ENCODE measurements around the gene SEM1. TPM values are rescaled to one million over a fixed set of nuclear protein-coding genes. Genes with fewer than 3 reads are reported as not detected.

The SEM1 gene
- total RNA-seq, 4 donors from 2014 or later: 9.7 to 52.8 (median 24.0) TPM

- 94 to 100% methylated on average over 1 of the region's 1 CpG for WGBS, 2 donors
- no peak overlapping the region for H3K4me3 ChIP-seq (ENCODE audit: low read depth, poor library complexity, severe bottlenecking)
- TF ChIP-seq CTCF (IDR thresholded peaks at IDR 0.05) (no peak), POLR2A (IDR thresholded peaks at IDR 0.05) (no peak)
- intact Hi-C loops (cut with DNase I; ENCODE audit: low total_unique reads): no loop called here
- DNase-seq (ENCODE audit: low spot score in 2 of 2): no peak
Observed at GRCh38 chr7:96689414-96689813, 20.2 kb downstream of the SEM1 start.

GRCh38 chr7:96686305-96686704 is 23.3 kb downstream of the SEM1 start:
- H3K4me3 ChIP-seq (ENCODE audit: low read depth, poor library complexity, severe bottlenecking): no peak overlapping the region
- TF ChIP-seq POLR2A (IDR thresholded peaks at IDR 0.05) (no peak), CTCF (IDR thresholded peaks at IDR 0.05) (no peak)
- intact Hi-C loops (cut with DNase I; ENCODE audit: low total_unique reads): no loop called here
- DNase-seq (ENCODE audit: low spot score in 2 of 2): no peak

GRCh38 chr7:96685755-96686154 is 23.9 kb downstream of the SEM1 start:
- no peak for TF ChIP-seq POLR2A (IDR thresholded peaks at IDR 0.05)
- no peak for TF ChIP-seq CTCF (IDR thresholded peaks at IDR 0.05)
- H3K4me3 ChIP-seq (ENCODE audit: low read depth, poor library complexity, severe bottlenecking): no peak overlapping the region
- WGBS, 2 donors: 87 to 95% methylated on average over 1 of the region's 1 CpG
- intact Hi-C loops (cut with DNase I; ENCODE audit: low total_unique reads): no loop called here
- no peak for DNase-seq (ENCODE audit: low spot score in 2 of 2)

- WGBS, 2 donors: 82 to 85% methylated on average over 3 of the region's 3 CpGs
- TF ChIP-seq POLR2A (IDR thresholded peaks at IDR 0.05): no peak
- TF ChIP-seq CTCF (IDR thresholded peaks at IDR 0.05): no peak
Observed at GRCh38 chr7:96685353-96685752, 24.3 kb downstream of the SEM1 start.

GRCh38 chr7:96679886-96680285 is 29.8 kb downstream of the SEM1 start:
- no peak for DNase-seq (ENCODE audit: low spot score in 2 of 2)
- H3K4me3 ChIP-seq (ENCODE audit: low read depth, poor library complexity, severe bottlenecking): no peak overlapping the region
- TF ChIP-seq CTCF (IDR thresholded peaks at IDR 0.05) (no peak), POLR2A (IDR thresholded peaks at IDR 0.05) (no peak)
- intact Hi-C loops (cut with DNase I; ENCODE audit: low total_unique reads): no loop called here
- 90 to 91% methylated on average over 4 of the region's 4 CpGs for WGBS, 2 donors

More at GRCh38 chr7:96685353-96685752, 24.3 kb downstream of the SEM1 start:
- no peak overlapping the region for H3K4me3 ChIP-seq (ENCODE audit: low read depth, poor library complexity, severe bottlenecking)
- DNase-seq (ENCODE audit: low spot score in 2 of 2): no peak
- intact Hi-C loops (cut with DNase I; ENCODE audit: low total_unique reads): no loop called here

- intact Hi-C loops (cut with DNase I; ENCODE audit: low total_unique reads): no loop called here
- no peak for DNase-seq (ENCODE audit: low spot score in 2 of 2)
- no peak overlapping the region for H3K4me3 ChIP-seq (ENCODE audit: low read depth, poor library complexity, severe bottlenecking)
- TF ChIP-seq CTCF (IDR thresholded peaks at IDR 0.05): no peak
- TF ChIP-seq POLR2A (IDR thresholded peaks at IDR 0.05): no peak
- WGBS, 2 donors: 78% methylated on average over 5 of the region's 5 CpGs
Observed at GRCh38 chr7:96676919-96677318, 32.7 kb downstream of the SEM1 start.

All from lower leg skin (tissue), 4 donors.